ENCODE results near the gene SAFB. TPM values are rescaled to one million over a fixed set of nuclear protein-coding genes. Genes with fewer than 3 reads are reported as not detected.

SAFB gene
- polyA plus RNA-seq, 1 of the 3 experiments (the other 2 are of a cell fraction) = 90.0 TPM

DNA sequence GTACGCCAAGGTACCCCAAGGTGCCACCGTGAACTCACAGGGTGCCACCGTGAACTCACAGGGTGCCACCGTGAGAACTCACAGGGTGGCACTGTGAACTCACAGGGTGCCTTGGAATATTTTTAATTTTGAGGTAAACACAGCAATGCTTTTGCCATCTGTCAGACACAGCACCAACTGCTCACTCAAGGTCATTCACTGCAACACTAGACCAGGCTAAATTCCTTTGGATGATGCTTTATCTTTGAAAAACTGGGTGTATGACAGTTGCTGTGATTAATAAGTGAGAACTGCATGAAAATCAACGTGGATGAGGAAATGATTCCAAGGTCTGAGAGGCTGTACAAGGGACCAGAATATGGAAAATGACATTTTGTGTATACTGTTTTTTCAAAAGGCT lies 19.3 kb upstream of the SAFB start:
- Histone ChIP-seq H3K36me3 (replicated peaks in 1 of 2; ENCODE audit: control insufficient read depth in 1 of 2, insufficient read depth in 2 of 2, low read length in 1 of 2) (peaks cover 46 to 68% of the 10 kb centered on the region in 2 experiments), H2AFZ (ENCODE audit: low read depth) (no peak overlapping the region), H3K27ac (ENCODE audit: low read depth in 2 of 2, low read length in 1 of 2) (no peak overlapping the region), H3K9ac (no peak overlapping the region), H3K4me2 (no peak overlapping the region), H3F3A (replicated peaks; ENCODE audit: insufficient read depth) (no peaks in the 10 kb centered on the region), H4K20me1 (ENCODE audit: insufficient read depth) (peaks cover 15% of the 10 kb centered on the region; the same call in 1 of the 2 replicates), H3K79me2 (ENCODE audit: insufficient read depth) (peaks cover 40% of the 10 kb centered on the region), H3K9me2 (no peaks in the 10 kb centered on the region), H3K27me3 (ENCODE audit: insufficient read depth) (no peaks in the 10 kb centered on the region), H3K9me3 (no peaks in the 10 kb centered on the region), H3K4me3 (ENCODE audit: low read depth in 2 of 2, low read length in 1 of 2) (no peak overlapping the region), H3K4me1 (ENCODE audit: control insufficient read depth in 1 of 2, insufficient read depth in 2 of 2, low read depth in 1 of 2, low read length in 1 of 2) (no peaks in the 10 kb centered on the region)
- TF ChIP-seq TAF1 (IDR thresholded peaks at IDR 0.05; ENCODE audit: borderline replicate concordance, low read depth, low read length) (no peak), GABPA (IDR thresholded peaks at IDR 0.05; ENCODE audit: low read depth) (no peak), SIN3A (IDR thresholded peaks at IDR 0.05; ENCODE audit: borderline replicate concordance, low read depth, low read length) (no peak), YY1 (IDR thresholded peaks at IDR 0.05; ENCODE audit: low read depth) (no peak), FOXJ3 (CRISPR knock-in tag; IDR thresholded peaks at IDR 0.05) (no peak), EP300 (IDR thresholded peaks at IDR 0.05; ENCODE audit: borderline replicate concordance in 1 of 2, low read depth in 1 of 2, low read length in 1 of 2) (no peak), MXI1 (IDR thresholded peaks at IDR 0.05; ENCODE audit: low read depth, low read length) (no peak), EZH2phosphoT487 (IDR thresholded peaks at IDR 0.05; ENCODE audit: borderline replicate concordance, low read depth) (no peak), GATA2 (CRISPR knock-in tag; IDR thresholded peaks at IDR 0.05) (no peak), MEF2A (IDR thresholded peaks at IDR 0.05; ENCODE audit: borderline replicate concordance, low read depth) (no peak), SMC3 (IDR thresholded peaks at IDR 0.05; ENCODE audit: low read depth, low read length) (no peak), TEAD4 (IDR thresholded peaks at IDR 0.05; ENCODE audit: borderline replicate concordance, insufficient read depth) (no peak), RFX5 (IDR thresholded peaks at IDR 0.05; ENCODE audit: low read length) (no peak), RXRA (IDR thresholded peaks at IDR 0.05; ENCODE audit: borderline replicate concordance, low read depth) (no peak)
- TF ChIP-seq, protein P1, sequence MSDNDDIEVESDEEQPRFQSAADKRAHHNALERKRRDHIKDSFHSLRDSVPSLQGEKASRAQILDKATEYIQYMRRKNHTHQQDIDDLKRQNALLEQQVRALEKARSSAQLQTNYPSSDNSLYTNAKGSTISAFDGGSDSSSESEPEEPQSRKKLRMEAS (IDR thresholded peaks at IDR 0.05; ENCODE audit: low read depth) = no peak
- TF ChIP-seq, protein P2, sequence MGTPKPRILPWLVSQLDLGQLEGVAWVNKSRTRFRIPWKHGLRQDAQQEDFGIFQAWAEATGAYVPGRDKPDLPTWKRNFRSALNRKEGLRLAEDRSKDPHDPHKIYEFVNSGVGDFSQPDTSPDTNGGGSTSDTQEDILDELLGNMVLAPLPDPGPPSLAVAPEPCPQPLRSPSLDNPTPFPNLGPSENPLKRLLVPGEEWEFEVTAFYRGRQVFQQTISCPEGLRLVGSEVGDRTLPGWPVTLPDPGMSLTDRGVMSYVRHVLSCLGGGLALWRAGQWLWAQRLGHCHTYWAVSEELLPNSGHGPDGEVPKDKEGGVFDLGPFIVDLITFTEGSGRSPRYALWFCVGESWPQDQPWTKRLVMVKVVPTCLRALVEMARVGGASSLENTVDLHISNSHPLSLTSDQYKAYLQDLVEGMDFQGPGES (IDR thresholded peaks at IDR 0.05; ENCODE audit: low read depth, low read length) = no peak
- TF ChIP-seq, protein P3, sequence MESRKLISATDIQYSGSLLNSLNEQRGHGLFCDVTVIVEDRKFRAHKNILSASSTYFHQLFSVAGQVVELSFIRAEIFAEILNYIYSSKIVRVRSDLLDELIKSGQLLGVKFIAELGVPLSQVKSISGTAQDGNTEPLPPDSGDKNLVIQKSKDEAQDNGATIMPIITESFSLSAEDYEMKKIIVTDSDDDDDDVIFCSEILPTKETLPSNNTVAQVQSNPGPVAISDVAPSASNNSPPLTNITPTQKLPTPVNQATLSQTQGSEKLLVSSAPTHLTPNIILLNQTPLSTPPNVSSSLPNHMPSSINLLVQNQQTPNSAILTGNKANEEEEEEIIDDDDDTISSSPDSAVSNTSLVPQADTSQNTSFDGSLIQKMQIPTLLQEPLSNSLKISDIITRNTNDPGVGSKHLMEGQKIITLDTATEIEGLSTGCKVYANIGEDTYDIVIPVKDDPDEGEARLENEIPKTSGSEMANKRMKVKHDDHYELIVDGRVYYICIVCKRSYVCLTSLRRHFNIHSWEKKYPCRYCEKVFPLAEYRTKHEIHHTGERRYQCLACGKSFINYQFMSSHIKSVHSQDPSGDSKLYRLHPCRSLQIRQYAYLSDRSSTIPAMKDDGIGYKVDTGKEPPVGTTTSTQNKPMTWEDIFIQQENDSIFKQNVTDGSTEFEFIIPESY (IDR thresholded peaks at IDR 0.05; ENCODE audit: borderline replicate concordance, low read depth) = no peak
- TF ChIP-seq, protein P4, sequence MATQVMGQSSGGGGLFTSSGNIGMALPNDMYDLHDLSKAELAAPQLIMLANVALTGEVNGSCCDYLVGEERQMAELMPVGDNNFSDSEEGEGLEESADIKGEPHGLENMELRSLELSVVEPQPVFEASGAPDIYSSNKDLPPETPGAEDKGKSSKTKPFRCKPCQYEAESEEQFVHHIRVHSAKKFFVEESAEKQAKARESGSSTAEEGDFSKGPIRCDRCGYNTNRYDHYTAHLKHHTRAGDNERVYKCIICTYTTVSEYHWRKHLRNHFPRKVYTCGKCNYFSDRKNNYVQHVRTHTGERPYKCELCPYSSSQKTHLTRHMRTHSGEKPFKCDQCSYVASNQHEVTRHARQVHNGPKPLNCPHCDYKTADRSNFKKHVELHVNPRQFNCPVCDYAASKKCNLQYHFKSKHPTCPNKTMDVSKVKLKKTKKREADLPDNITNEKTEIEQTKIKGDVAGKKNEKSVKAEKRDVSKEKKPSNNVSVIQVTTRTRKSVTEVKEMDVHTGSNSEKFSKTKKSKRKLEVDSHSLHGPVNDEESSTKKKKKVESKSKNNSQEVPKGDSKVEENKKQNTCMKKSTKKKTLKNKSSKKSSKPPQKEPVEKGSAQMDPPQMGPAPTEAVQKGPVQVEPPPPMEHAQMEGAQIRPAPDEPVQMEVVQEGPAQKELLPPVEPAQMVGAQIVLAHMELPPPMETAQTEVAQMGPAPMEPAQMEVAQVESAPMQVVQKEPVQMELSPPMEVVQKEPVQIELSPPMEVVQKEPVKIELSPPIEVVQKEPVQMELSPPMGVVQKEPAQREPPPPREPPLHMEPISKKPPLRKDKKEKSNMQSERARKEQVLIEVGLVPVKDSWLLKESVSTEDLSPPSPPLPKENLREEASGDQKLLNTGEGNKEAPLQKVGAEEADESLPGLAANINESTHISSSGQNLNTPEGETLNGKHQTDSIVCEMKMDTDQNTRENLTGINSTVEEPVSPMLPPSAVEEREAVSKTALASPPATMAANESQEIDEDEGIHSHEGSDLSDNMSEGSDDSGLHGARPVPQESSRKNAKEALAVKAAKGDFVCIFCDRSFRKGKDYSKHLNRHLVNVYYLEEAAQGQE (IDR thresholded peaks at IDR 0.05; ENCODE audit: low read depth, low read length) = no peak
- ChIA-PET POLR2A (no interaction called here), CTCF (no interaction called here)
- 96% methylated on average over 5 of the region's 5 CpGs for WGBS (ENCODE audit: low lambda C conversion rate)
- no peak for DNase-seq
